Ishikawa (cell line): ENCODE measurements around the gene PRRX2.

Experiments
- CEBPB ChIP-seq: IDR thresholded peaks from 2 replicates; pipeline ENCODE4 v1.6.1; 2012
- CREB1 ChIP-seq: IDR thresholded peaks from 2 replicates; pipeline ENCODE4 v1.6.1; 2012; ENCODE audit warnings: low read depth
- EGR1 ChIP-seq: IDR thresholded peaks from 2 replicates; pipeline ENCODE4 v1.6.1; 2012
- EP300 ChIP-seq: IDR thresholded peaks from 2 replicates; pipeline ENCODE4 v1.6.1; 2012; ENCODE audit warnings: borderline replicate concordance
- MAX ChIP-seq: IDR thresholded peaks from 2 replicates; pipeline ENCODE4 v1.6.1; 2012
- NFIC ChIP-seq: IDR thresholded peaks from 2 replicates; pipeline ENCODE4 v1.6.1; 2012
- RAD21 ChIP-seq: IDR thresholded peaks from 2 replicates; pipeline ENCODE4 v1.6.1; 2012; ENCODE audit warnings: low read depth
- REST ChIP-seq: IDR thresholded peaks from 2 replicates; pipeline ENCODE4 v1.6.1; 2012; ENCODE audit warnings: low read depth, mild to moderate bottlenecking
- TAF1 ChIP-seq: IDR thresholded peaks from 2 replicates; pipeline ENCODE4 v1.6.1; 2012; ENCODE audit warnings: low read depth, mild to moderate bottlenecking
- TCF12 ChIP-seq: IDR thresholded peaks from 2 replicates; pipeline ENCODE4 v1.6.1; 2012; ENCODE audit warnings: low read depth
- TEAD4 ChIP-seq: IDR thresholded peaks from 2 replicates; pipeline ENCODE4 v1.6.1; 2012
- USF1 ChIP-seq: IDR thresholded peaks from 2 replicates; pipeline ENCODE4 v1.6.1; 2012
- YY1 ChIP-seq: IDR thresholded peaks from 2 replicates; pipeline ENCODE4 v1.6.1; 2012; ENCODE audit warnings: low read depth
- ZBTB7A ChIP-seq: IDR thresholded peaks from 2 replicates; pipeline ENCODE4 v1.6.1; 2012; ENCODE audit warnings: low read depth

- TF ChIP-seq RAD21 (no peak), CEBPB (no peak), NFIC (no peak), ZBTB7A (no peak), CREB1 (no peak), TAF1 (no peak), TEAD4 (no peak), MAX (no peak), EP300 (no peak), YY1 (no peak), EGR1 (no peak), REST (no peak), TCF12 (no peak), USF1 (no peak)
Measured at GRCh38 chr9:129635099-129636065, 30.1 kb upstream of the PRRX2 start.
